Adrenal gland (tissue), 12 donors: ENCODE data around the gene MLLT3. TPM values are rescaled to one million over a fixed set of nuclear protein-coding genes. Genes with fewer than 3 reads are reported as not detected.

Experiments
- DNase-seq, 7 donors: peaks; one replicate each; pipeline ENCODE4 v3.0.0-alpha.2; 2019 to 2020
- H3K27ac ChIP-seq, 5 donors: fragments of 200-600 bp; sonication (generic) in 4 of 5; 1 replicate in 3 of 5; 2 replicates in 2 of 5; pipeline versions ENCODE4 v1.5.1 to v1.8.0; 2016 to 2020; ENCODE audit warnings: mild to moderate bottlenecking in 1 of 5
- H3K27me3 ChIP-seq: fragments of 200-600 bp; 2 replicates; pipeline ENCODE4 v1.8.0; 2021
- H3K36me3 ChIP-seq, 2 donors: fragments of 200-600 bp; replicated peaks in 1 of 2; 1 replicate in 1 of 2; 2 replicates in 1 of 2; pipeline versions ENCODE4 v1.5.1 to v1.8.0; 2018 to 2022
- H3K4me1 ChIP-seq, 2 donors: fragments of 200-600 bp; replicated peaks in 1 of 2; 1 replicate in 1 of 2; 2 replicates in 1 of 2; pipeline versions ENCODE4 v1.5.1 to v1.8.0; 2018 to 2021
- H3K4me3 ChIP-seq, 4 donors: fragments of 200-600 bp; sonication (generic) in 3 of 4; one replicate each; pipeline ENCODE4 v1.5.1; 2016 to 2018
- H3K9me3 ChIP-seq, 3 donors: fragments of 200-600 bp; sonication (generic) in 1 of 3; replicated peaks in 1 of 3; 1 replicate in 2 of 3; 2 replicates in 1 of 3; pipeline versions ENCODE4 v1.5.1 to v1.8.0; 2016 to 2021
- POLR2A ChIP-seq, 2 donors: fragments of 450-650 bp; IDR thresholded peaks; one replicate each; pipeline ENCODE4 v1.6.1; 2017; ENCODE audit warnings: antibody characterized with exemption in 2 of 2, mild to moderate bottlenecking in 2 of 2, moderate library complexity in 1 of 2
- WGBS, 4 donors: extraction: QIAGEN DNeasy Blood & Tissue Kit in 2 of 4; methylation state at CpG; one replicate each; pipeline versions ENCODE4 v1.1.5 to v1.1.7; 2013 to 2017; 5-methylcytosine and 5-hydroxymethylcytosine counted together
- intact Hi-C, 2 donors: fragments of 100-400 bp; cut with DNase I; formaldehyde crosslinking; loops; one replicate each; pipeline versions ENCODE4 v1.14.1 to v1.15.0; 2022 to 2023
- microRNA-seq, 3 donors: library from miRNA; unstranded; fragments of <30 nt; microRNA quantifications; one replicate each; pipeline ENCODE4, GENCODE V29; 2017 to 2020
- polyA plus RNA-seq, 3 donors: library from polyadenylated mRNA; stranded (reverse); fragments of 200-250 nt in 2 of 3; fragments of 350-450 nt in 1 of 3; fragmentation: Illumina TruSeq in 1 of 3; extraction: RNeasy Lipid Tissue Mini Kit (QIAGEN cat#74804) in 1 of 3; gene quantifications; one replicate each; pipeline ENCODE4 v1.2.3, GENCODE V29; 2013 to 2014
- small RNA-seq, 2 donors: library from RNA; depleted of rRNA; stranded (forward); fragments of <200 nt; gene quantifications; one replicate each; pipeline ENCODE3, GENCODE V24; 2016
- total RNA-seq, 9 donors: library from RNA; depleted of rRNA in 4 of 9; stranded (reverse); fragments of >200 nt in 4 of 9; fragments of 120-200 nt in 1 of 9; fragmentation: NEBNext Ultra II Directional in 1 of 9; extraction: Animal tissue kit (Norgen Biotek cat#: 25700) in 1 of 9; gene quantifications; one replicate each; pipeline versions ENCODE4 v1.1.0 to v1.2.4, GENCODE V29; 2013 to 2023
- TF ChIP-seq, protein P1 (sequence below), 6 experiments: fragments of 450-650 bp in 4 of 6; fragments of 200-600 bp in 2 of 6; sonication (generic) in 1 of 6; IDR thresholded peaks; 1 replicate in 5 of 6; 2 replicates in 1 of 6; pipeline versions ENCODE4 v1.5.1 to v1.8.0; 2016 to 2021; ENCODE audit warnings: antibody characterized with exemption in 6 of 6, mild to moderate bottlenecking in 2 of 6, moderate library complexity in 1 of 6
- donor health status: healthy with polysubstance abuse.
- donor health status: Bipolar disorder and iron deficiency.
- donor health status: DM: yes; HTN: yes; CAD: no.
- donor health status: DM: no; HTN: no; CAD: no.
- donor health status: DM: no; HTN: no; CAD: no.
- donor health status: DM: yes; HTN: yes; CAD: no.

Gene MLLT3
- total and polyA plus RNA-seq, 12 donors, result 11.0 to 37.7 (median 17.9) TPM

DNA sequence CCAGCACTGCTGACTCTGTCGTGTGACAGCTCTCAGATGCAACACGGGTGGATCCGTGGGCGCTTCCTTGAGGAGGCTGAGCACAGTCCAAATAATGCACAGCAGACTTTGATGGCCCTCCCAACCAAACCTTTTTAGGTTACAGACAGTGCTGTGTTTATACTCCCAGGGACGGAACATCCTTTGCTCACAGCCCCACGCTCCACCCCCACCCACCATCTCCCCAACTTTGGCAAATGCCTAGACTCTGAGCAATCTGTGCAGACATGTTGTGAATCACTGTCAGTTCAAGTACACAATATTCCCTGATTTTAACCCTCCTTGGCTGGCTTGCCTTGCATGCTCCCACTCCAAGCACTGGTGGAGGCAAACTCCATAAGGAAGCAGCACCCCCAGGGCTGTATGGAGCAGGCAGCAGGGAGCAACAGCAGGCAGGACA is 324.6 kb downstream of the MLLT3 start:
- intact Hi-C loops, result no loop called here
- 51 to 65% (median 58%) methylated on average over 5 to 6 of the region's 6 CpGs for WGBS, 4 donors
- no peak for TF ChIP-seq POLR2A (IDR thresholded peaks at IDR 0.05)
- TF ChIP-seq, protein P1, sequence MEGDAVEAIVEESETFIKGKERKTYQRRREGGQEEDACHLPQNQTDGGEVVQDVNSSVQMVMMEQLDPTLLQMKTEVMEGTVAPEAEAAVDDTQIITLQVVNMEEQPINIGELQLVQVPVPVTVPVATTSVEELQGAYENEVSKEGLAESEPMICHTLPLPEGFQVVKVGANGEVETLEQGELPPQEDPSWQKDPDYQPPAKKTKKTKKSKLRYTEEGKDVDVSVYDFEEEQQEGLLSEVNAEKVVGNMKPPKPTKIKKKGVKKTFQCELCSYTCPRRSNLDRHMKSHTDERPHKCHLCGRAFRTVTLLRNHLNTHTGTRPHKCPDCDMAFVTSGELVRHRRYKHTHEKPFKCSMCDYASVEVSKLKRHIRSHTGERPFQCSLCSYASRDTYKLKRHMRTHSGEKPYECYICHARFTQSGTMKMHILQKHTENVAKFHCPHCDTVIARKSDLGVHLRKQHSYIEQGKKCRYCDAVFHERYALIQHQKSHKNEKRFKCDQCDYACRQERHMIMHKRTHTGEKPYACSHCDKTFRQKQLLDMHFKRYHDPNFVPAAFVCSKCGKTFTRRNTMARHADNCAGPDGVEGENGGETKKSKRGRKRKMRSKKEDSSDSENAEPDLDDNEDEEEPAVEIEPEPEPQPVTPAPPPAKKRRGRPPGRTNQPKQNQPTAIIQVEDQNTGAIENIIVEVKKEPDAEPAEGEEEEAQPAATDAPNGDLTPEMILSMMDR (IDR thresholded peaks at IDR 0.05), result no peak
- H3K36me3 ChIP-seq, result no peaks in the 10 kb centered on the region
- no peaks in the 10 kb centered on the region for H3K9me3 ChIP-seq
- H3K4me1 ChIP-seq, result no peaks in the 10 kb centered on the region
- H3K27me3 ChIP-seq, result no peaks in the 10 kb centered on the region
- DNase-seq, result no peak
- no peak overlapping the region for H3K4me3 ChIP-seq
- no peak overlapping the region for H3K27ac ChIP-seq

DNA sequence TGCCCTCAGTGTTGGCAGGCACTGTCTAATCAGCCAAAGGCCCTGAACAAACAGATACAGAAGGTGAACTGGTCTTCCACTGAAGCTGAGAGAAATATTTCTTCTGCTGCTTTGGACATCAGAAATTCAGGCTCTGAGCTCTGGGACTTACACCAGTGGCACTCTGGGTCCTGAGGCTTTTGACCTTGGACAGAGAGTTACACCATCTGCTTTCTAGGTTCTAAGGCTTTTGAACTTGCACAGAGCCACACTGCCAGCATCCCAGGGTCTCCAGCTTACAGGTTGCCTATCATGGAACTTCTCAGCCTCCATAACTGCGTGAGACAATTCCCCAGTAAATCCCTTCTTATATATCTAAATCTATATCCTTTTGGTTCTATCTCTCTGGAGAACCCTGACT is 326.7 kb downstream of the MLLT3 start:
- intact Hi-C loops, result no loop called here
- Histone ChIP-seq H3K4me3 (no peak overlapping the region), H3K27ac (no peak overlapping the region), H3K27me3 (no peaks in the 10 kb centered on the region), H3K4me1 (no peaks in the 10 kb centered on the region), H3K9me3 (no peaks in the 10 kb centered on the region), H3K36me3 (no peaks in the 10 kb centered on the region)
- 82 to 100% (median 90%) methylated on average over 1 of the region's 1 CpG for WGBS, 4 donors
- DNase-seq, result no peak
- TF ChIP-seq POLR2A (IDR thresholded peaks at IDR 0.05), result no peak
- TF ChIP-seq, protein P1 (IDR thresholded peaks at IDR 0.05), result no peak

DNA sequence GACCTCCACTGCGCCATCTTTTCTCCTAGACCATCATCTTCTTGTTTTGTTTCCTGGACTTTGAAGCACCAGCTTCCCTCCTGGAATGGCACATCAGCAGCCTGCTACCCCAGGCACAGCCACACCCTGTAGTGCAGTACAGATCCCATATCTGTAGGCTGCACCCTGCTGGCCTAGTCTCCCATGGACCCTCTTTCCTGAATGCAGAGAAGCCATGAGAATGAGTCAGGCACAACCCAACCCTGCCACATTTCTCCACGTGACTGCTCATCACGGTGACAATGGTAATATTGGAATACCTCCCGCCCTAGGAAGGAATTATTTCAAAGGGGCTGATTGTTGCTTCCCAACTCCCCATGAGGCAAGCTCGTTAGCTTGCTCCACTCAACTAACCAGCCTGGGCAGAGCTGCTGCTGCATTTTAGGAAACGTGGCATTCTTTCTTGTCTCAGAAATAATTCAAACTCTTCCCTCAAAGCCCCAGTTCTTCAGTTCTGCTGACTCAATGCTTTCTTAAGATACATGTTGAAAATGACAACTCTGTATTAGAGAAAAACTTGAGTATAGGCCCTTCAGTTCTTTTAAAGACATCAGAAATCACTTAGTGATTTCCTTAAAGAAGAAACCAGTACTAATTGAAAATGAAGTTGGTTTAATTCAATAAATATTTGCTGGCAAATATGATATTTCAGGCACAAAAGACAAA is 328.1 kb downstream of the MLLT3 start:
- WGBS, 4 donors, result 86 to 92% (median 89%) methylated on average over 6 of the region's 6 CpGs
- intact Hi-C loops, result no loop called here
- Histone ChIP-seq H3K27me3 (no peaks in the 10 kb centered on the region), H3K9me3 (no peaks in the 10 kb centered on the region), H3K36me3 (no peaks in the 10 kb centered on the region), H3K4me3 (no peak overlapping the region), H3K27ac (no peak overlapping the region), H3K4me1 (no peaks in the 10 kb centered on the region)
- DNase-seq, result no peak
- TF ChIP-seq POLR2A (IDR thresholded peaks at IDR 0.05), result no peak
- TF ChIP-seq, protein P1 (IDR thresholded peaks at IDR 0.05), result no peak

DNA sequence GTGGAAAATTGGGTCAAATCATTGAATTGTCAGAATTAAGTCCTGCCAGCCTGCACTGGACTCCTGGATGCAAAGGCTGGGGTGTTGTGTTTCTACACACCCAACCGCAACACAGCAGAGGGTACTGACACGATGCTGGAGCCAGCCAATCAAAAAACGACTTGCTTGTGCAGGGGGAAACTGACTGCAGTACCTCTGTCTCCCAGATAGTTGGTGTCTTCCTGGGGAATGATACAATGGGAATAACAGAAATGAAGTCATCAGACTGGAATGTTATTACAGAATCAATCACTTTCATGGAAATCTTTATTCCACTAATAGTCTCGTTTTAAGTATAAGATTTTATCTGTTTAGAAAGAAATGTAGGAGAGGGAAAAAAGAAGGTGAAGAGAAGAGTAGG is 330.3 kb downstream of the MLLT3 start:
- Histone ChIP-seq H3K36me3 (no peaks in the 10 kb centered on the region), H3K9me3 (no peaks in the 10 kb centered on the region), H3K27me3 (no peaks in the 10 kb centered on the region), H3K27ac (peak overlapping the region in 1 of 5 donors; percentile 41), H3K4me3 (no peak overlapping the region), H3K4me1 (no peaks in the 10 kb centered on the region)
- intact Hi-C loops, result no loop called here
- WGBS, 4 donors, result 36 to 62% (median 50%) methylated on average over 4 of the region's 4 CpGs
- TF ChIP-seq, protein P1 (IDR thresholded peaks at IDR 0.05), result peak in 5 of 6 experiments; percentile 27 to 53 (median 37)
- no peak for TF ChIP-seq POLR2A (IDR thresholded peaks at IDR 0.05)
- DNase-seq, result peak in 4 of 7 donors; percentile 19 to 54 (median 41)

Small RNA genes within 50 kb of the gene (microRNA-seq; reads per million reads assigned to microRNA genes)
- gene MIR4473, result 2.3 to 4.0 (median 3.4) reads per million in 3 donors
- 0 to 0.89 (median 0.76) reads per million in 3 donors for gene MIR4474

Small RNA genes within 50 kb of the gene (small RNA-seq; reads per million reads assigned to genes)
- gene MIR4473, result 0 to 0.17 reads per million in 2 donors
- 0 to 0.08 reads per million in 2 donors for gene MIR4474
- gene RNU4-26P, result 0 reads per million in 2 donors

Other genes starting within 250 kb of the MLLT3 start
- gene FOCAD, start 61.8 kb upstream of the MLLT3 start, total RNA-seq, result 100 to 1,000 TPM in 1 of 9 donors, 10 to 100 TPM in 8; 43.6 to 134 (median 60.7) TPM
- gene FOCAD, start 61.8 kb upstream of the MLLT3 start, polyA plus RNA-seq, result 10 to 100 TPM; 20.5 to 28.0 (median 27.3) TPM